Esophagus muscularis mucosa (tissue), 4 donors: Measurements from ENCODE around the gene LRP8.

Experiments
- EP300 ChIP-seq: sonication (generic); formaldehyde crosslinking; IDR thresholded peaks from one replicate; pipeline ENCODE4 v1.6.1; 2017; ENCODE audit warnings: antibody characterized with exemption
- POLR2A ChIP-seq: fragments of 450-650 bp; IDR thresholded peaks from one replicate; pipeline ENCODE4 v1.6.1; 2017; ENCODE audit warnings: antibody characterized with exemption, moderate library complexity, mild to moderate bottlenecking, low read depth
- TF ChIP-seq, protein P1 (sequence below), 3 experiments: fragments of 200-600 bp in 2 of 3; fragments of 450-650 bp in 1 of 3; sonication (generic) in 2 of 3; IDR thresholded peaks; one replicate each; pipeline ENCODE4 v1.5.1; 2017 to 2019; ENCODE audit warnings: antibody characterized with exemption in 3 of 3, mild to moderate bottlenecking in 2 of 3, moderate library complexity in 1 of 3

- TF ChIP-seq, protein P1, sequence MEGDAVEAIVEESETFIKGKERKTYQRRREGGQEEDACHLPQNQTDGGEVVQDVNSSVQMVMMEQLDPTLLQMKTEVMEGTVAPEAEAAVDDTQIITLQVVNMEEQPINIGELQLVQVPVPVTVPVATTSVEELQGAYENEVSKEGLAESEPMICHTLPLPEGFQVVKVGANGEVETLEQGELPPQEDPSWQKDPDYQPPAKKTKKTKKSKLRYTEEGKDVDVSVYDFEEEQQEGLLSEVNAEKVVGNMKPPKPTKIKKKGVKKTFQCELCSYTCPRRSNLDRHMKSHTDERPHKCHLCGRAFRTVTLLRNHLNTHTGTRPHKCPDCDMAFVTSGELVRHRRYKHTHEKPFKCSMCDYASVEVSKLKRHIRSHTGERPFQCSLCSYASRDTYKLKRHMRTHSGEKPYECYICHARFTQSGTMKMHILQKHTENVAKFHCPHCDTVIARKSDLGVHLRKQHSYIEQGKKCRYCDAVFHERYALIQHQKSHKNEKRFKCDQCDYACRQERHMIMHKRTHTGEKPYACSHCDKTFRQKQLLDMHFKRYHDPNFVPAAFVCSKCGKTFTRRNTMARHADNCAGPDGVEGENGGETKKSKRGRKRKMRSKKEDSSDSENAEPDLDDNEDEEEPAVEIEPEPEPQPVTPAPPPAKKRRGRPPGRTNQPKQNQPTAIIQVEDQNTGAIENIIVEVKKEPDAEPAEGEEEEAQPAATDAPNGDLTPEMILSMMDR (IDR thresholded peaks at IDR 0.05): no peak
- no peak for TF ChIP-seq POLR2A
- no peak for TF ChIP-seq EP300
Measured at GRCh38 chr1:53369034-53369750, 41.3 kb upstream of the LRP8 start.
